ENCODE measurements around the gene GRPEL1.

DNA sequence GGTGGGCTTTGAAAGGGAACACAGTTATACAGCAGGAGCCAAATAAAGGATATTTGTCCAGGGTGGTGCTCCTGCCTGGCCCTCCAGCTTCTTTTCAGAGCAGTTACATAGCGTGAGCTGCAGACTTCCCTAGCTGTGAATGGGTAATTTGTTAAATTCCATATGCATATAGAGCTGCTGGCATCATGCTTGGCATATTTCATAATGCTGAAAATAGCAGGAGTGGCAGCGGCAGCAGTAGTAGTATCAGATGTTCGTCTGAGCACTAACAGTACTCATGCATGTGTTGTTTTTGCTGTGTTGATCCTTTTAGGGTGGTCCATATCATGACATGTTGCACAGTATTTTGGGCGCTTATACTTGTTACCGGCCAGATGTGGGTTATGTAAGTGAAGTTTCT, 58.3 kb downstream of the GRPEL1 start:
- TF ChIP-seq POLR2A (IDR thresholded peaks at IDR 0.05): no peak
- TF ChIP-seq CTCF (IDR thresholded peaks at IDR 0.05): no peak

All from testis (tissue), 2 donors.